GM18511 (cell line): ENCODE data around the gene PTCH2.

Source experiments
- ATAC-seq: cut with Tn5 transposase; IDR thresholded peaks from one replicate; pipeline ENCODE4 v1.9.1; 2021; ENCODE audit warnings: mild to moderate bottlenecking, moderate library complexity; ENCODE audit not compliant: unreplicated experiment

The PTCH2 gene

DNA sequence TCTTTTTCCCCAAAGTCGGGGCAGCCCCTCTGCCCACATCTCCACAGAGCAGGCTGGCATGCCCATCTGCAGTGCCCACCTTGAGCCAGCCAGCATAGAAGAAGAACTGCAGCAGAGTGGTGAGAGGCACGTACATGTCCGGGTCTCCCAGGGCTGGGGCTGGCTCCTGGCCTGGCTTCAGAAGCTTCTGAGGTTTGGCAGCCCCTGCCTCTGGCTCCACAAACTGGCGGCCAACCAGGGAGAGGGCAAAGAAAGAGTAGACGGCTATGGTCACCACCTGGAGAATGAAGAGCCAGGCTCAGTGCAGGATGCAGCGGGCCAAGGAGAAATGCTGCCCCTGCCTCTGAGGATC, 58.0 kb downstream of the PTCH2 start:
- ATAC-seq = no peak

DNA sequence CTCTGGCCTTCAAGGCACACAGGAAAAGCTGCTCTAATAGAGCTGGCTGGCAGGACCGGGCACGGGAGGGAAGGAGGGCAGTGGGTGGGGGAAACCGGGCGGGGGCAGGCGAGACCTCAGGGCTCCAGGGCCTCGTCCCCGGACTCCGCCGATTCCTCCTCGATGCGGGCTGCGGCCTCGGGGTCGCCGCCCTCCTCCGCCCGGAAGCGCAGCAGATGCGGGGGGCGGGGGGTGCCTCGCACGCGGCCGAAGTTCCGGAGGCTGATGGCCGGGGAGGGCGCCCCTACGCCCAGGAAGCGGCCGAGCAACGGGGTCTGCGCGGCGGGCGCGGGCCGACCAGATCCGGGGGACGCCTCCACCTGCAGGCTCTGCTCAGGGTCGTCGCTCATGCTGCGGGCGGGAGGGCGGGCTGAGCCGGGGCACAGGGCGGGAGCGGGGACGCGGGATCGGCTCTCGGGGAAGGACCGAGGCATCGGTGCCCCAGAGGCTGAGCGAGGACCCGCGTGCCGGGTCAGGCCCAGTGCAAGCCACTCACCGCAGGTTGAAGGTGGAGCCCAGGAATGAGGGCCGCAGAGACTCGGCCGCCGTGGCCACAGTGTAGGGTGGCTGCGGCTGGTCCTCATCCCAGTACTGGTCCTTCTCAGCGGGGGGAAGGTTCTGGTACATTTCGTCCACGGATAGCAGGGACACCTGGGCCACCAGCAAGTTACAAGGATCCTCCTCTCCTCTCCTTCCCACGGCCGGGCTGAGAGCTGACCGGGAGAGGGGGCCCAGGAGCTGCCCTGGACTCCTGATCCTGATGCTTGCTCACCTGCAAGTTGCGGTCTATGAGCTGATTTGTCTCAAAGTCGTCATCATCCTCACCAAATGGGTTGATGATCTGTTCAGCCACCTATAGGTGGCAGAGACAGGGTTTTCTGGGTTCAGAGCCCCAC, 58.7 kb downstream of the PTCH2 start:
- ATAC-seq = peak; percentile 45

DNA sequence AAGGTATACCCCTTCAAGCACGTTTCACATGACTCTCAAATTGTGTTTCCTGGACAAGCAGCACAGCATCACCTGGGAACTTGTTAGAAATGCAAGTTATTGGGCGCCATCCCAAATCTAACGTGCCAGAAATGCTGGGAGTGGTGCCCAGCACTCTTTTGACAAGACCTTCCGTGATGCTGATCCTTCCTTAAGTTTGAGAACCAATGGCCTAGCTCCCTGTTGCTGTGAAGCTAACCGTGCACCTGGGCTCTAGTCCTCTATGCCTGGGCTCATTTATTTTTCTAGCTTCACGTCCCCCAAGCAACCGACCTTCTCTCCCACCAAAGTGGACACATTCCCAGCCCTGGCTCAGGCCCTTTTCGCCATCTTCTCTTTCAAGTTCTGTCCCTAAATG, 59.4 kb downstream of the PTCH2 start:
- no peak for ATAC-seq

DNA sequence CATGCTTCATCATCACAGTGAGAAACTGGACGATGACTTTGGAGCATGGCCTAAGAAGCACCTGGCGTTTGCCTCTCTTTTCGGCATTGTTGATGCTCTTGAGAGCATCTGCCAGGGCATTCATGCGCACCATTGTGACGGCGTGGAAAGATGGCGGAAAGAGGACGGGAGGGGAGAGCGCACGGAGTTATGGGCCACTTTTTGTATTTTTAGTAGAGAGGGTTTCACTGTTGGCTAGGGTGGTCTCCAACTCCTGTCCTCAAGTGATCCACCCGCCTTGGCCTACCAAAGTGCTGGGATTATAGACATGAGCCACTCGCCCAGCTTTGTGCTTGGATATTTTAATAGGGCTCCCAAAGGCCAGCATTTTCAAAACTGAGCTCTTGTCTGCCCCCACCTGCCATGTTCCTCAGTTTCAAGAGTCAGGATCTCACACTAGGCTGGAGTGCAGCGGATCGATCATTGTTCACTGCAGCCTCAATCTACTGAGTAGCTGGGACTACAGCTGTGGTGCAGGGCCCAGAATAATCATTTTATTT, 62.4 kb downstream of the PTCH2 start:
- no peak for ATAC-seq

DNA sequence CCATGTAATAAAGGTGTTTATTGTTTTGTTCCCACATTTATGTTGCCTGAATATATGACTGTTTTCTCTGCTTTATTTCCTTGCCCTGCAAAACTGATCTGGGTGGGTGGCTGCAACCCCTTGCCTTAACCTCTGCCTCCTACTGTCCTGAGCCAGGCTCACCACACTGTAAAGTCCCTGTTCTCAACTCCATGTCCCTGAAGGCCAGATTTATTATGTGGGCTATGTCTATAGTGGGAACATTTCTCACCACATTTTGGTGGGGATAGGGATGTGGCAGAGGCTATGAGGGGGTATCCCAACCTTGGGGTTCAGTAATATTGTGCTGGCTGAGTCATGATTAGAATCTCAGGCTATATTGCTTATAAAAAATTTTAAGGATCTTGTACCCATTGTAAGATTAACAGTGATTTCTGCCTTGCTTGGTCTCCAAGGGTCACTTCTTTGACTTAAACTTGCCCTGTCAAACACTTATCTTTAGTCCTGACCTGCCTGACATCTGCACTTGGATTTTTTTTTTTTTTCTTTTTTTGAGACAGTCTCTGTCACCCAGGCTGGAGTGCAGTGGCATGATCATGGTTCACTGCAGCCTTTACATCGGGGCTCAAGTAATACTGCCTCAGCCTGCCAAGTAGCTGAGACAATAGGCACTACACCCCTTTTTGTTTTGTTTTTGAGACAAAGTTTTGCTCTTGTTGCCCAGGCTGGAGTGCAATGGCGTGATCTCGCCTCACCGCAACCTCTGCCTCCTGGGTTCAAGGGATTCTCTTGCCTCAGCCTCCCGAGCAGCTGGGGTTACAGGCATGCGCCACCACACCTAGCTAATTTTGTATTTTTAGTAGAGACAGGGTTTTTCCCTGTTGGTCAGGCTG, 64.1 kb downstream of the PTCH2 start:
- ATAC-seq = no peak

DNA sequence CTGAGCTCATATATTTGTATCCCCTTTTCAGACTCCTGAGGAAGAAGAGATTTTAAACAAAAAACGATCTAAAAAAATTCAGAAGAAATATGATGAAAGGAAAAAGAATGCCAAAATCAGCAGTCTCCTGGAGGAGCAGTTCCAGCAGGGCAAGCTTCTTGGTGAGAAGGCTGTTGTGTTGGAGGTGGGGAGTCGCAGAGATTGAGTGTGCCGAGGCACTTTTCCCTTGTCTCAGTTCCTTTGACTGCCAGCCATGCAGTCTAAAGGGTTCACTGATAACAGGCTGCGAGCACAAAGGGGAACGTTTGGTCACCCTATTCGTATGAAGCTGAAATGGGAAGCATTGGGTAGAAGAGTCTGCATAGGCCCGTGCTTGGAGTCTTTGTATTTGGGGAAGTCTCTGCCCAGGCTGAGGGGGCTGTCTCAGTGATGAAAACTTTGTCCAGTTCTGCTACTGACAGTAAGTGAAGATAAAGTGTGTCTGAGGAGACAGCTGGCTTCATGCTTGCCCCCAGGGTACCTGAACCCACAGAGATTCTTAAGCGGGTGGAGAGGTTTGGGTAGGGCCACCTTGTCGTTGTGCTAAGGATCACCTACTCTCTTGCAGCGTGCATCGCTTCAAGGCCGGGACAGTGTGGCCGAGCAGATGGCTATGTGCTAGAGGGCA, 65.0 kb downstream of the PTCH2 start:
- no peak for ATAC-seq

DNA sequence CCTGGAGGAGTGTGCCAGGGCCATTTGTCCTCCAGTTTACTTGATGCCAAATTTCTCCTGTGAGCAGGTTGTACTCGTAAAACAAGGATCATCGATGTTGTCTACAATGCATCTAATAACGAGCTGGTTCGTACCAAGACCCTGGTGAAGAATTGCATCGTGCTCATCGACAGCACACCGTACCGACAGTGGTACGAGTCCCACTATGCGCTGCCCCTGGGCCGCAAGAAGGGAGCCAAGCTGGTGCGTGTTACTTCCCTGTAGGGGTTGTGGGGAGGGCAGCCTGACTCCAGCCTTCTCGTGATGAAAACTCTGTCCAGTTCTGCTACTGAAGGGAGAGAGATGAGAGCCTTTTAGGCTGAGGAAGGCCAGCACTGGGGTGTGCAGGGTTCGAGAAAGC, 65.5 kb downstream of the PTCH2 start:
- ATAC-seq = no peak

DNA sequence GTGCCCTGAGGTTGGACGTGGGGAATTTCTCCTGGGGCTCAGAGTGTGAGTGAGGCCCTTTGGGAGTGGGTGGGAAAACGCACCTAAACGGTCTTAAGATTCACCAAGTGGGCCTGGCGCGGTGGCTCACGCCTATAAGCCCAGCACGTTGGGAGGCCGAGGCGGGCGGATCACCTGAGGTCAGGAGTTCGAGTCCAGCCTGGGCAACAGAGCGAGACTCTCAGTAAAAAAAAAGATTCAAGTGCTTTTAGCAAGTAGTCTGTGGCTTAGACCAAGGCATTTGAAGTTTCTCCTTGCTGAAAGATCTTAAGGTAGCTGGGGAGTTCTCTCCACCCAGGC, 66.4 kb downstream of the PTCH2 start:
- ATAC-seq = no peak

DNA sequence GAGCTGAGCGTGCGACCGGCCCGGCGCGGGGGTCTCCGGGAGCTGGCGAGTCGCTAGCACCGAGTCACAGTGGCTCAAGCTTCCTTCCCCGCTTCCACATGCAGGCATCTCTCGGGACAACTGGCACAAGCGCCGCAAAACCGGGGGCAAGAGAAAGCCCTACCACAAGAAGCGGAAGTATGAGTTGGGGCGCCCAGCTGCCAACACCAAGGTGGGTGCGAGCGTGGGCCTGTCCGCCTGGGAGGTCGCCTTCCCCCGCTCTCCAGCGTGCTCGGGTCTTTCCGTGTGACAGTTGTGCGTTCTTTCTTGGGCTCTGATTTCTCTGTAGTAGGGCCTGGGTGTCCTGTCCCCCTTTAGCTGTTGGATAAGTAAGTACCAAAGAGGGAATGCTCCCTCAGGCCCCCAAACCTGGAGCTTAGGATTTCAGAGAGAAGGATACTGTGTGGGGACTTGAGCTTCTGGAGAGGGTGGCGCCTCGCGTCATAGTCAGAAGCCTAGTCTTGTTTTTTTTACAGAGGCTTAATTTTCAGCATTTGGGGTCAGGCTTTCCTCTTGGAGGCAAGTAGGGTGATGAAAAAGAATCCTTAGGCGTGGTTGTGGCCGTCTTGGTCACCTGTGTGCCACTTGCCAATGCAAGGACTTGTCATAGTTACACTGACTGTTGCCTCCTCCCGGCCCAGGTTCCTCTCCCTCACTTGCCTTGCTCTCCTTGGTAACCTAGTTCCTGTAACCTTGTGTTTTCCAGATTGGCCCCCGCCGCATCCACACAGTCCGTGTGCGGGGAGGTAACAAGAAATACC, 66.9 kb downstream of the PTCH2 start:
- ATAC-seq = peak; percentile 26

DNA sequence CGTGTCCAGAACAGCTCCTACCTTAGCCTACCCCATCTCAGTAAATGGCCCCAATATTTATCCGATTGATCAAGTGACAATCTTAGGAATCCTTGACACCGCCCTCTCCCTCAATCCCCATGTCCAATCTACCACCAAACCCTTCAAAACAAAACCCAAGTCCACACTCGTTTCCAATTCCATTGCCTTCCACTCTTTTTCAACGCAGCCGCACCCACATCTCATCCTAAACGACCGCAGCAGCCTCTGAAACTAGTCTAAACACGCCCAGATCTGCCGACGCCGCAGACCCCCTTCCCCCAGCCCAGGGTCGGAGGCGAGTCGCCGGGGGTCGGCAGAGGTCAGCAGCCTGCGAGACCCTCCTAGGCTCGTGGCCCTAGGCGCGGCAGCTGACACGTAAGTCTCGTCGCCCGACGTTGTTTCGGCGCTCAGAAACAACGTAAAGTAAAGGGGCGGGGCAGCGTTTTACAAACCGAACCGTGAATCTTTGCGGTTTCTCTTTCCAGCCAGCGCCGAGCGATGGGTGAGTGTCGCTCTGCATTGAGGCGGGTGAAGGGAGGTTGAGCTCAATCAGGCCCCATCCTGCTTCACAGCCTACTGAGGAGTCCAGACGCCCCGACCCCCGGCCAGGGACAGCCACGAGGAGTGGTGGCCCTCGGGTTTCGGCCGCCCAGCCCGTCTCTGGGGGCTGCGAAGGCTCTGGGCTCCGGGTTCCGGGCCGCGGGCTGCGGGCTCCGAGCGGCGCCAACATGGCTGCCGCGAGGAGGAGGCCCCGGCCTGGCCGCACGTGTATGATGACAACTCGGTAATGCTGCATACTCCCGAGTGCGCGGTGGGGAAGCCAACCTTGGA, 67.7 kb downstream of the PTCH2 start, which contains the start of gene RPS8:
RPS8 (plus strand) TSS at position 463 of the 852 bp plus-strand sequence; CDS start at position 520, 57 bp downstream.
- peak; percentile 85 for ATAC-seq
